SH-SY5Y (cell line): ENCODE measurements around the gene MAP3K14.

ENCODE experiments used
- GATA2 ChIP-seq: IDR thresholded peaks from 2 replicates; pipeline ENCODE4 v1.6.1; 2011; ENCODE audit warnings: mild to moderate bottlenecking, low read depth, low read length
- GATA3 ChIP-seq: IDR thresholded peaks from 2 replicates; pipeline ENCODE4 v1.6.1; 2011; ENCODE audit warnings: low read depth, mild to moderate bottlenecking, low read length, moderate library complexity

GRCh38 chr17:45291171-45291805 lies 25.5 kb downstream of the MAP3K14 start:
- no peak for TF ChIP-seq GATA3
- no peak for TF ChIP-seq GATA2
